SK-N-SH (cell line): Measurements from ENCODE around the gene CREG1. TPM values are rescaled to one million over a fixed set of nuclear protein-coding genes. Genes with fewer than 3 reads are reported as not detected.

Source experiments
- CTCF ChIA-PET: fragments of 300-600, 350-600 bp; formaldehyde crosslinking; extraction: SDS; loops from one replicate; lab custom pipeline; 2021; lab: Yijun Ruan, JAX
- POLR2A ChIA-PET: fragments of 350-600 bp; sonication (Branson Sonifier 250); formaldehyde crosslinking; extraction: SDS; loops from one replicate; lab custom pipeline; 2020; ENCODE audit warnings: antibody characterized with exemption, inconsistent platforms; lab: Yijun Ruan, JAX
- DNase-seq: peaks from one replicate; pipeline ENCODE4 v3.0.0; 2012
- H2AFZ ChIP-seq: fragments of 200-600 bp; sonication (generic); 2 replicates; pipeline ENCODE4 v1.8.1; 2016; ENCODE audit warnings: antibody characterized with exemption, mild to moderate bottlenecking, low read depth
- H3F3A ChIP-seq: fragments of 200-600 bp; sonication (generic); replicated peaks from 2 replicates; pipeline ENCODE3; 2016; ENCODE audit warnings: antibody characterized with exemption, mild to moderate bottlenecking; ENCODE audit not compliant: insufficient read depth
- H3K27ac ChIP-seq, 2 experiments: fragments of 200-500 bp in 1 of 2; fragments of 200-600 bp in 1 of 2; sonication (Bioruptor generic) in 1 of 2; sonication (generic), shearing (Covaris generic) in 1 of 2; 2 replicates each; pipeline versions ENCODE4 v1.5.1 to v1.6.1; 2014 to 2016; ENCODE audit warnings: low read depth in 2 of 2, inconsistent platforms in 1 of 2, low read length in 1 of 2, mild to moderate bottlenecking in 1 of 2, mixed read lengths in 1 of 2
- H3K27me3 ChIP-seq: fragments of 200-600 bp; sonication (generic), shearing (Covaris generic); 2 replicates; pipeline ENCODE4 v1.6.1; 2016; ENCODE audit warnings: mixed run types; ENCODE audit not compliant: insufficient read depth
- H3K36me3 ChIP-seq, 2 experiments: fragments of 200-500 bp in 1 of 2; fragments of 200-600 bp in 1 of 2; sonication (Bioruptor generic) in 1 of 2; sonication (generic) in 1 of 2; replicated peaks in 1 of 2; 2 replicates each; pipeline versions ENCODE3 to v1.5.1; 2014 to 2016; ENCODE audit warnings: low read length in 1 of 2, mild to moderate bottlenecking in 1 of 2; ENCODE audit not compliant: insufficient read depth in 2 of 2, control insufficient read depth in 1 of 2
- H3K4me1 ChIP-seq, 2 experiments: fragments of 200-500 bp in 1 of 2; fragments of 200-600 bp in 1 of 2; sonication (Bioruptor generic) in 1 of 2; sonication (generic), shearing (Covaris generic) in 1 of 2; 2 replicates each; pipeline versions ENCODE4 v1.5.1 to v1.6.1; 2014 to 2016; ENCODE audit warnings: low read depth in 1 of 2, low read length in 1 of 2, mixed run types in 1 of 2; ENCODE audit not compliant: insufficient read depth in 2 of 2, control insufficient read depth in 1 of 2
- H3K4me2 ChIP-seq: fragments of 200-600 bp; sonication (generic), shearing (Covaris generic); 2 replicates; pipeline ENCODE4 v1.6.1; 2017; ENCODE audit warnings: mixed run types
- H3K4me3 ChIP-seq, 2 experiments: fragments of 200-500 bp in 1 of 2; fragments of 200-600 bp in 1 of 2; sonication (Bioruptor generic) in 1 of 2; sonication (generic), shearing (Covaris generic) in 1 of 2; 2 replicates each; pipeline versions ENCODE4 v1.5.1 to v1.8.1; 2014 to 2016; ENCODE audit warnings: low read depth in 2 of 2, inconsistent platforms in 1 of 2, low read length in 1 of 2, mild to moderate bottlenecking in 1 of 2, mixed read lengths in 1 of 2, moderate library complexity in 1 of 2
- H3K79me2 ChIP-seq: fragments of 200-600 bp; sonication (generic); 2 replicates; pipeline ENCODE4 v1.8.1; 2017; ENCODE audit warnings: mild to moderate bottlenecking; ENCODE audit not compliant: insufficient read depth
- H3K9ac ChIP-seq: fragments of 200-600 bp; sonication (generic); 2 replicates; pipeline ENCODE4 v1.6.1; 2017; ENCODE audit warnings: mixed run types
- H3K9me2 ChIP-seq: fragments of 200-600 bp; sonication (generic); 2 replicates; pipeline ENCODE4 v1.6.1; 2017; ENCODE audit warnings: mixed run types
- H3K9me3 ChIP-seq: fragments of 200-600 bp; sonication (generic); 2 replicates; pipeline ENCODE4 v1.6.1; 2017; ENCODE audit warnings: mixed run types, mild to moderate bottlenecking, moderate library complexity
- H4K20me1 ChIP-seq: fragments of 200-600 bp; sonication (generic); 2 replicates; pipeline ENCODE4 v1.6.1; 2017; ENCODE audit warnings: mild to moderate bottlenecking, mixed run types; ENCODE audit not compliant: insufficient read depth
- ELF1 ChIP-seq: IDR thresholded peaks from 2 replicates; pipeline ENCODE4 v1.4.0; 2012
- EP300 ChIP-seq, 2 experiments: IDR thresholded peaks; 2 replicates each; pipeline versions ENCODE4 v1.4.0 to v1.6.1; 2012; ENCODE audit warnings: borderline replicate concordance in 1 of 2, low read depth in 1 of 2, low read length in 1 of 2
- FOXJ3 ChIP-seq: sonication (generic); formaldehyde crosslinking; IDR thresholded peaks from 2 replicates; pipeline ENCODE4 v1.5.1; 2020; ENCODE audit warnings: mild to moderate bottlenecking, missing genetic modification reagents
- JUND ChIP-seq: IDR thresholded peaks from 2 replicates; pipeline ENCODE4 v1.4.0; 2012
- MEF2A ChIP-seq: IDR thresholded peaks from 2 replicates; pipeline ENCODE4 v1.4.0; 2012; ENCODE audit warnings: low read depth, borderline replicate concordance
- NFIC ChIP-seq: IDR thresholded peaks from 2 replicates; pipeline ENCODE4 v1.4.0; 2012; ENCODE audit warnings: borderline replicate concordance
- NRF1 ChIP-seq: IDR thresholded peaks from 2 replicates; pipeline ENCODE4 v1.6.1; 2012; ENCODE audit warnings: low read depth, mild to moderate bottlenecking, low read length
- RAD21 ChIP-seq: IDR thresholded peaks from 2 replicates; pipeline ENCODE4 v1.6.1; 2012; ENCODE audit warnings: mild to moderate bottlenecking, low read length
- REST ChIP-seq: IDR thresholded peaks from 2 replicates; pipeline ENCODE4 v1.6.1; 2012; ENCODE audit warnings: mild to moderate bottlenecking, low read depth, low read length, moderate library complexity
- RFX5 ChIP-seq: IDR thresholded peaks from 2 replicates; pipeline ENCODE4 v1.6.1; 2012; ENCODE audit warnings: mild to moderate bottlenecking, improper control_type of control experiment, low read length
- SIN3A ChIP-seq: IDR thresholded peaks from 2 replicates; pipeline ENCODE4 v1.6.1; 2012; ENCODE audit warnings: low read depth, mild to moderate bottlenecking, low read length, moderate library complexity, borderline replicate concordance
- TCF12 ChIP-seq: IDR thresholded peaks from 2 replicates; pipeline ENCODE4 v1.4.0; 2012
- WGBS: methylation state at CpG from one replicate; pipeline ENCODE4 v1.1.6; 2017; ENCODE audit warnings: low lambda C conversion rate; 5-methylcytosine and 5-hydroxymethylcytosine counted together
- polyA plus RNA-seq, 3 experiments: library from polyadenylated mRNA; depleted of rRNA; stranded (reverse); fragments of >200 nt; gene quantifications; 2 replicates each; pipeline ENCODE4 v1.2.3, GENCODE V29; 2012
- TF ChIP-seq, protein P1 (sequence below): fragments of 200-600 bp; sonication (generic); IDR thresholded peaks from 2 replicates; pipeline ENCODE4 v1.6.1; 2017; ENCODE audit warnings: antibody characterized with exemption, mild to moderate bottlenecking, moderate library complexity

The CREG1 gene
- polyA plus RNA-seq, 1 of the 3 experiments (the other 2 are of a cell fraction) = 26.1 TPM

DNA sequence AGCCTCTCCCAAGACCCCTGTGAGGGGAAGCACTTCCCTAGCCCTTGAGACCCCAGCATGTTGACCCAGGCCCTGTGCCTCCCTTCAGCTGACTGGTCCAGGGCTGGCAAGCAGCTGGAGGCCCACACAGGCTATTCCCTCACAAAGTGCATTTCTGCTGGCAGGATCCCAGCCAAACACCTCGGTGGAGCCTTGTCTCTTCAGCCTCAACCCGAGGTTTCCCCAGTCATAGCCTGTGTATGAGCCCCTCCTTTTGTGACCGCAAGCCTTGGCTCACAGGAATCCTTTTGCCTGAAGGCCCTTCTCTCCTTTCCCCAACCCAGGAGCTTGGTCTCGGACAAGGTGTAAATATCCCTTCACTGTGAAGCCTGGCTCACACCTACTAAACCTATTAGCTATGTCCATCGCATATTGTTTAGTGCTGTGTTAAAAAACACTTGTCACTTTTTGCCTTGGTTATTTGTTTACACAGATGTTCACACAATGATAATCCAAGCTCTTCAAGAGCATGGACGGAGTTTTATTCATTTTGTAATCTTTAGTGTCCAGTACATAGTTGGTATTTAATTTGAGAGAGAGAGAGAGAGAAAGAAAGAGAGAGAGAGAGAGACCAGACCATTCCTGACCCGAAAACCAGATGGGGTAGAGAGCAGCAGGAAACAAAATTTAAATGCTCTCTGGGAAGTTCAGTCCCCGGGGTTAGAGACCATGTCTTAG lies 26.7 kb downstream of the CREG1 start:
- Histone ChIP-seq H3K4me3 (no peak overlapping the region), H3K27ac (no peak overlapping the region), H3K79me2 (no peaks in the 10 kb centered on the region), H4K20me1 (no peaks in the 10 kb centered on the region), H3K27me3 (no peaks in the 10 kb centered on the region; the same call in 1 of the 2 replicates), H3F3A (no peaks in the 10 kb centered on the region), H2AFZ (no peak overlapping the region), H3K36me3 (no peaks in the 10 kb centered on the region), H3K4me2 (no peak overlapping the region), H3K9ac (no peak overlapping the region), H3K9me3 (no peaks in the 10 kb centered on the region), H3K4me1 (peaks cover 0 to 3% of the 10 kb centered on the region in 2 experiments; a peak in 1 of 4 replicates), H3K9me2 (0 out of 2 replicates have a peak, but pooled peaks cover 4% of the 10 kb centered on the region)
- POLR2A ChIA-PET = no interaction called here
- TF ChIP-seq REST (no peak), RFX5 (no peak), NFIC (no peak), RAD21 (no peak), NRF1 (no peak), EP300 (IDR thresholded peaks at IDR 0.05; ENCODE audit: borderline replicate concordance in 1 of 2, low read depth in 1 of 2, low read length in 1 of 2) (no peak), JUND (no peak)
- CTCF ChIA-PET = interaction anchor here (1.2 to 4.1 kb wide), 6 partner anchors 12 to 184 kb away, joined by 3 to 27 read pairs (median 4); no protein-coding TSS in a partner anchor
- 46% methylated on average over 8 of the region's 8 CpGs for WGBS
- no peak for DNase-seq

DNA sequence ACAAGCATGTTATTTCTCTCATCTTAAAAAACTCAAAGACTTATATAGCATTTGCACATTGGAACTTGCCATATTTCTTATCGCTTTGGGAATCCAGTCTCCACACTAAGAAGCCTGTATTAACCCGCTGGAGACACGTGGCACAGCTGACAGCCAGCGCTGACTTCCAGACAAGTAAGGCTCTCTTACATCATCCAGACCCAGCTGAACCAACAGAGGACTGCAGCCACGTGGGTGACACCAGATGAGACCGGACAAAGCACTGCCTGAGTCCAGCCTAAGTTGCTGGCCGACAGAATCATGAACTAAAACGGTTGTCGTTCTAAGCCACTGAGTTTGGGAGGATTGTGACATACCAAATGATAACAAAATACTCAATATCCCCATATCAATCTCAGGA lies 28.9 kb downstream of the CREG1 start:
- 35% methylated on average over 9 of the region's 9 CpGs for WGBS
- H2AFZ ChIP-seq = no peak overlapping the region
- H3K9me3 ChIP-seq = no peaks in the 10 kb centered on the region
- no peak overlapping the region for H3K4me3 ChIP-seq
- no peak overlapping the region for H3K9ac ChIP-seq
- 0 out of 2 replicates have a peak, but pooled peaks cover 4% of the 10 kb centered on the region for H3K9me2 ChIP-seq
- DNase-seq = no peak
- CTCF ChIA-PET = interaction anchor here (0.6 to 2.1 kb wide), 5 partner anchors 9 to 561 kb away, joined by 3 to 11 read pairs (median 3); no protein-coding TSS in a partner anchor
- H3K27me3 ChIP-seq = no peaks in the 10 kb centered on the region; the same call in 1 of the 2 replicates
- TF ChIP-seq TCF12 = no peak
- TF ChIP-seq FOXJ3 (CRISPR knock-in tag) = no peak
- TF ChIP-seq REST = no peak
- no peak for TF ChIP-seq SIN3A
- no peak for TF ChIP-seq ELF1
- TF ChIP-seq, protein P1, sequence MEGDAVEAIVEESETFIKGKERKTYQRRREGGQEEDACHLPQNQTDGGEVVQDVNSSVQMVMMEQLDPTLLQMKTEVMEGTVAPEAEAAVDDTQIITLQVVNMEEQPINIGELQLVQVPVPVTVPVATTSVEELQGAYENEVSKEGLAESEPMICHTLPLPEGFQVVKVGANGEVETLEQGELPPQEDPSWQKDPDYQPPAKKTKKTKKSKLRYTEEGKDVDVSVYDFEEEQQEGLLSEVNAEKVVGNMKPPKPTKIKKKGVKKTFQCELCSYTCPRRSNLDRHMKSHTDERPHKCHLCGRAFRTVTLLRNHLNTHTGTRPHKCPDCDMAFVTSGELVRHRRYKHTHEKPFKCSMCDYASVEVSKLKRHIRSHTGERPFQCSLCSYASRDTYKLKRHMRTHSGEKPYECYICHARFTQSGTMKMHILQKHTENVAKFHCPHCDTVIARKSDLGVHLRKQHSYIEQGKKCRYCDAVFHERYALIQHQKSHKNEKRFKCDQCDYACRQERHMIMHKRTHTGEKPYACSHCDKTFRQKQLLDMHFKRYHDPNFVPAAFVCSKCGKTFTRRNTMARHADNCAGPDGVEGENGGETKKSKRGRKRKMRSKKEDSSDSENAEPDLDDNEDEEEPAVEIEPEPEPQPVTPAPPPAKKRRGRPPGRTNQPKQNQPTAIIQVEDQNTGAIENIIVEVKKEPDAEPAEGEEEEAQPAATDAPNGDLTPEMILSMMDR = no peak
- no peak for TF ChIP-seq MEF2A
- TF ChIP-seq, all 33 proteins: peak for 0
- H3K4me1 ChIP-seq = no peaks in the 10 kb centered on the region
- H3K27ac ChIP-seq = no peak overlapping the region
- H4K20me1 ChIP-seq = no peaks in the 10 kb centered on the region
- no peak overlapping the region for H3K4me2 ChIP-seq
- POLR2A ChIA-PET = no interaction called here
- H3K79me2 ChIP-seq = no peaks in the 10 kb centered on the region
- H3F3A ChIP-seq = no peaks in the 10 kb centered on the region
- no peaks in the 10 kb centered on the region for H3K36me3 ChIP-seq
